ENCODE results near the gene MMRN2. TPM values are rescaled to one million over a fixed set of nuclear protein-coding genes. Genes with fewer than 3 reads are reported as not detected.

The MMRN2 gene
- total RNA-seq, result 1.5 and 4.6 TPM in 2 replicates

GRCh38 chr10:86957471-86958115 lies at the start of gene MMRN2:
Gene MMRN2 (minus strand): TSS chr10:86957615. CDS start chr10:86957541, 74 bp downstream.

GRCh38 chr10:86968271-86968993 lies 11.0 kb upstream of the MMRN2 start, which contains the start of gene ADIRF:
Gene ADIRF (plus strand): TSS chr10:86968482. CDS start chr10:86968545, 63 bp downstream.

GRCh38 chr10:86958116-86958900 lies 893 bp upstream of the MMRN2 start, which contains the start of gene SNCG:
Gene SNCG (plus strand): TSS chr10:86958599. CDS start chr10:86958698, 99 bp downstream.

Other genes starting within 250 kb of the MMRN2 start
- 41.3 and 47.3 TPM in 2 replicates for gene BMPR1A, start 201.0 kb downstream of the MMRN2 start, total RNA-seq
- gene SNCG, start 984 bp upstream of the MMRN2 start, total RNA-seq, result 7.2 and 69.4 TPM in 2 replicates
- 197 and 447 TPM in 2 replicates for gene ADIRF, start 10.9 kb upstream of the MMRN2 start, total RNA-seq
- gene FAM25A, start 62.7 kb upstream of the MMRN2 start, total RNA-seq, result not detected in 2 replicates
- 254 and 326 TPM in 2 replicates for gene GLUD1, start 137.2 kb upstream of the MMRN2 start, total RNA-seq
- gene SHLD2, start 137.6 kb upstream of the MMRN2 start, total RNA-seq, result 10.0 and 15.9 TPM in 2 replicates